IMR-90 (cell line): ENCODE data around the gene OSBPL9. TPM values are rescaled to one million over a fixed set of nuclear protein-coding genes. Genes with fewer than 3 reads are reported as not detected.

Experiments
- ATAC-seq: fragments of 200-7000 bp; cut with Tn5 transposase; 2 replicates; pipeline ENCODE4 v1.9.1; 2020; ENCODE audit warnings: low read depth, mild to moderate bottlenecking, moderate library complexity
- BruUV-seq: library from RNA; stranded (reverse); fragments of 400-500 nt; replicated peaks from 2 replicates; lab custom pipeline; 2021; lab: Mats Ljungman, UMichigan
- CTCF ChIA-PET: fragments of 300-600 bp; formaldehyde crosslinking; extraction: SDS; loops from one replicate; lab custom pipeline; 2021; ENCODE audit warnings: antibody characterized with exemption; lab: Yijun Ruan, JAX
- POLR2A ChIA-PET: fragments of 300-600 bp; sonication (Branson Sonifier 250); formaldehyde crosslinking; loops from one replicate; lab custom pipeline; 2022; ENCODE audit warnings: antibody characterized with exemption; ENCODE audit not compliant: unreplicated experiment; lab: Charles Lee
- DNase-seq: peaks from one replicate; pipeline ENCODE4 v3.0.0; 2013
- H2AFZ ChIP-seq: replicated peaks from 2 replicates; pipeline ENCODE3; 2013; ENCODE audit warnings: low read length, mild to moderate bottlenecking; ENCODE audit not compliant: poor library complexity
- H2AK5ac ChIP-seq: 2 replicates; pipeline ENCODE4 v1.6.1; 2013; ENCODE audit warnings: low read depth, low read length, inconsistent platforms
- H2AK9ac ChIP-seq: replicated peaks from 2 replicates; pipeline ENCODE3; 2013; ENCODE audit warnings: mild to moderate bottlenecking, low read depth, low read length, moderate library complexity; ENCODE audit not compliant: poor library complexity
- H2BK120ac ChIP-seq: 2 replicates; pipeline ENCODE4 v1.6.1; 2013; ENCODE audit warnings: low read depth, low read length, inconsistent platforms
- H2BK15ac ChIP-seq: 3 replicates; pipeline ENCODE4 v1.6.1; 2013; ENCODE audit warnings: low read depth, low read length, inconsistent platforms
- H2BK20ac ChIP-seq: 2 replicates; pipeline ENCODE4 v1.6.1; 2013; ENCODE audit warnings: low read depth, mild to moderate bottlenecking, inconsistent platforms, low read length, moderate library complexity
- H2BK5ac ChIP-seq: 2 replicates; pipeline ENCODE4 v1.6.1; 2013; ENCODE audit warnings: mild to moderate bottlenecking, low read depth, low read length, inconsistent platforms; ENCODE audit not compliant: poor library complexity, severe bottlenecking
- H3K14ac ChIP-seq: replicated peaks from 2 replicates; pipeline ENCODE4 v1.6.1; 2013; ENCODE audit warnings: low read depth, low read length, inconsistent platforms
- H3K18ac ChIP-seq: 2 replicates; pipeline ENCODE4 v1.6.1; 2013; ENCODE audit warnings: low read depth, low read length, control low read depth
- H3K23ac ChIP-seq: 2 replicates; pipeline ENCODE4 v1.6.1; 2013; ENCODE audit warnings: low read depth, low read length, inconsistent platforms
- H3K27ac ChIP-seq: 2 replicates; pipeline ENCODE4 v1.5.1; 2013; ENCODE audit warnings: mild to moderate bottlenecking, control low read depth, low read length; ENCODE audit not compliant: insufficient read depth
- H3K27me3 ChIP-seq: 2 replicates; pipeline ENCODE4 v1.6.1; 2013; ENCODE audit warnings: low read length; ENCODE audit not compliant: control insufficient read depth, insufficient read depth
- H3K36me3 ChIP-seq: 2 replicates; pipeline ENCODE4 v1.6.1; 2013; ENCODE audit warnings: low read length, mixed read lengths; ENCODE audit not compliant: control insufficient read depth, insufficient read depth
- H3K4ac ChIP-seq: 2 replicates; pipeline ENCODE4 v1.6.1; 2013; ENCODE audit warnings: low read depth, low read length, inconsistent platforms
- H3K4me1 ChIP-seq: 2 replicates; pipeline ENCODE4 v1.6.1; 2013; ENCODE audit warnings: low read length, mixed read lengths; ENCODE audit not compliant: control insufficient read depth, insufficient read depth
- H3K4me2 ChIP-seq: 2 replicates; pipeline ENCODE4 v1.6.1; 2013; ENCODE audit warnings: low read depth, mild to moderate bottlenecking, control low read depth, low read length, moderate library complexity
- H3K4me3 ChIP-seq: 2 replicates; pipeline ENCODE4 v1.5.1; 2013; ENCODE audit warnings: low read depth, mild to moderate bottlenecking, control low read depth, low read length, moderate library complexity; ENCODE audit not compliant: insufficient read depth
- H3K56ac ChIP-seq: 2 replicates; pipeline ENCODE4 v1.6.1; 2013; ENCODE audit warnings: low read length, inconsistent platforms; ENCODE audit not compliant: insufficient read depth; ENCODE audit errors: extremely low read depth
- H3K79me1 ChIP-seq, 2 experiments: 2 replicates each; pipeline ENCODE4 v1.6.1; 2013; ENCODE audit warnings: low read length in 2 of 2, inconsistent platforms in 1 of 2, low read depth in 1 of 2
- H3K9ac ChIP-seq: 2 replicates; pipeline ENCODE4 v1.6.1; 2013; ENCODE audit warnings: low read depth, low read length, control low read depth
- H3K9me1 ChIP-seq: 2 replicates; pipeline ENCODE4 v1.6.1; 2013; ENCODE audit warnings: low read length, inconsistent platforms; ENCODE audit not compliant: insufficient read depth
- H3K9me3 ChIP-seq: 2 replicates; pipeline ENCODE4 v1.6.1; 2013; ENCODE audit warnings: low read length; ENCODE audit not compliant: control insufficient read depth, insufficient read depth
- H4K20me1 ChIP-seq: 2 replicates; pipeline ENCODE4 v1.6.1; 2013; ENCODE audit warnings: low read length, inconsistent platforms; ENCODE audit not compliant: insufficient read depth
- H4K5ac ChIP-seq: 2 replicates; pipeline ENCODE4 v1.6.1; 2013; ENCODE audit warnings: mild to moderate bottlenecking, low read depth, low read length, control low read depth
- H4K8ac ChIP-seq, 2 experiments: 2 replicates each; pipeline ENCODE4 v1.6.1; 2013; ENCODE audit warnings: low read depth in 2 of 2, low read length in 2 of 2, control low read depth in 1 of 2, inconsistent platforms in 1 of 2
- H4K91ac ChIP-seq: 2 replicates; pipeline ENCODE4 v1.6.1; 2013; ENCODE audit warnings: low read depth, low read length, inconsistent platforms; ENCODE audit not compliant: insufficient read depth
- BHLHE40 ChIP-seq: fragments of 150-350 bp; IDR thresholded peaks from 2 replicates; pipeline ENCODE4 v1.6.1; 2016; ENCODE audit warnings: mild to moderate bottlenecking, low read depth, low read length
- CEBPB ChIP-seq: IDR thresholded peaks from 2 replicates; pipeline ENCODE4 v1.6.1; 2012; ENCODE audit warnings: low read depth, low read length, improper control_type of control experiment
- CHD1 ChIP-seq: IDR thresholded peaks from 2 replicates; pipeline ENCODE4 v1.6.1; 2012; ENCODE audit warnings: low read depth, low read length, improper control_type of control experiment
- CTCF ChIP-seq: conservative IDR thresholded peaks from 2 replicates; pipeline ENCODE4 v1.5.1; 2012; ENCODE audit warnings: mild to moderate bottlenecking, low read depth, low read length, improper control_type of control experiment
- FOS ChIP-seq: fragments of 150-350 bp; IDR thresholded peaks from 2 replicates; pipeline ENCODE4 v1.6.1; 2016; ENCODE audit warnings: low read depth, low read length
- MAFK ChIP-seq: IDR thresholded peaks from 2 replicates; pipeline ENCODE4 v1.6.1; 2012; ENCODE audit warnings: low read depth, low read length, improper control_type of control experiment
- POLR2A ChIP-seq: IDR thresholded peaks from 2 replicates; pipeline ENCODE4 v1.6.1; 2012; ENCODE audit warnings: mild to moderate bottlenecking, low read depth, low read length
- RAD21 ChIP-seq: IDR thresholded peaks from 2 replicates; pipeline ENCODE4 v1.6.1; 2012; ENCODE audit warnings: low read length, improper control_type of control experiment
- RCOR1 ChIP-seq: IDR thresholded peaks from 2 replicates; pipeline ENCODE4 v1.6.1; 2012; ENCODE audit warnings: mild to moderate bottlenecking, low read length, improper control_type of control experiment; ENCODE audit not compliant: insufficient replicate concordance
- WGBS, 2 experiments: methylation state at CpG; one replicate each; pipeline versions ENCODE4 v1.1.5 to v1.1.7; 2013; ENCODE audit warnings: missing lambda C conversion rate in 2 of 2; ENCODE audit not compliant: insufficient read length in 1 of 2; ENCODE audit errors: extremely low coverage in 2 of 2; 5-methylcytosine and 5-hydroxymethylcytosine counted together
- dilution Hi-C: fragments of 300-500 bp; cut with HindIII; formaldehyde crosslinking; loops from one replicate; pipeline ENCODE4 v1.14.3; 2018; ENCODE audit warnings: low sequenced_read_pairs; ENCODE audit not compliant: unreplicated experiment
- in situ Hi-C: fragments of 300-500 bp; cut with MboI; formaldehyde crosslinking; loops from 3 replicates; pipeline ENCODE4 v1.14.3; 2019; ENCODE audit warnings: low sequenced_read_pairs, inconsistent platforms, mixed read lengths
- intact Hi-C: fragments of 100-400 bp; cut with micrococcal nuclease; formaldehyde crosslinking; loops from 2 replicates; pipeline ENCODE4 v1.10.0; 2022
- polyA plus RNA-seq, 3 experiments: library from polyadenylated mRNA; depleted of rRNA; stranded (reverse); fragments of >200 nt; gene quantifications; 2 replicates each; pipeline ENCODE4 v1.2.3, GENCODE V29; 2012; ENCODE audit warnings: low replicate concordance in 1 of 3
- total RNA-seq: library from RNA; depleted of rRNA; stranded (reverse); fragments of >200 nt; gene quantifications from 2 replicates; pipeline ENCODE4 v1.2.3, GENCODE V29; 2012
- TF ChIP-seq, protein P1 (sequence below): fragments of 150-350 bp; IDR thresholded peaks from 2 replicates; pipeline ENCODE4 v1.6.1; 2017; ENCODE audit warnings: mild to moderate bottlenecking, antibody characterized with exemption, low read length, low read depth
- TF ChIP-seq, protein P2 (sequence below): fragments of 150-350 bp; IDR thresholded peaks from 2 replicates; pipeline ENCODE4 v1.6.1; 2016; ENCODE audit warnings: low read depth, mild to moderate bottlenecking, low read length, moderate library complexity, borderline replicate concordance

The OSBPL9 gene
- total and polyA plus RNA-seq, 2 of the 4 experiments (the other 2 are of a cell fraction), result 51.4 to 127 TPM

GRCh38 chr1:51636764-51637522 lies 20.1 kb downstream of the OSBPL9 start:
- POLR2A ChIA-PET, result no interaction called here

More at GRCh38 chr1:51636764-51637522, 20.1 kb downstream of the OSBPL9 start:
- peaks cover 5% of the 10 kb centered on the region for H3K9me1 ChIP-seq
- TF ChIP-seq CTCF (no peak), BHLHE40 (peak; percentile 99), RCOR1 (peak; percentile 87), CHD1 (no peak), MAFK (no peak), FOS (peak; percentile 77), RAD21 (peak; percentile 30), CEBPB (peak; percentile 34; the same call in 1 of the 2 replicates), POLR2A (peak; percentile 16; the same call in 1 of the 2 replicates)
- TF ChIP-seq, protein P1, sequence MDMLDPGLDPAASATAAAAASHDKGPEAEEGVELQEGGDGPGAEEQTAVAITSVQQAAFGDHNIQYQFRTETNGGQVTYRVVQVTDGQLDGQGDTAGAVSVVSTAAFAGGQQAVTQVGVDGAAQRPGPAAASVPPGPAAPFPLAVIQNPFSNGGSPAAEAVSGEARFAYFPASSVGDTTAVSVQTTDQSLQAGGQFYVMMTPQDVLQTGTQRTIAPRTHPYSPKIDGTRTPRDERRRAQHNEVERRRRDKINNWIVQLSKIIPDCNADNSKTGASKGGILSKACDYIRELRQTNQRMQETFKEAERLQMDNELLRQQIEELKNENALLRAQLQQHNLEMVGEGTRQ, result peak; percentile 67; the same call in 1 of the 2 replicates
- TF ChIP-seq, protein P2, sequence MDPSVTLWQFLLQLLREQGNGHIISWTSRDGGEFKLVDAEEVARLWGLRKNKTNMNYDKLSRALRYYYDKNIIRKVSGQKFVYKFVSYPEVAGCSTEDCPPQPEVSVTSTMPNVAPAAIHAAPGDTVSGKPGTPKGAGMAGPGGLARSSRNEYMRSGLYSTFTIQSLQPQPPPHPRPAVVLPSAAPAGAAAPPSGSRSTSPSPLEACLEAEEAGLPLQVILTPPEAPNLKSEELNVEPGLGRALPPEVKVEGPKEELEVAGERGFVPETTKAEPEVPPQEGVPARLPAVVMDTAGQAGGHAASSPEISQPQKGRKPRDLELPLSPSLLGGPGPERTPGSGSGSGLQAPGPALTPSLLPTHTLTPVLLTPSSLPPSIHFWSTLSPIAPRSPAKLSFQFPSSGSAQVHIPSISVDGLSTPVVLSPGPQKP, result no peak
- no peaks in the 10 kb centered on the region for H3K36me3 ChIP-seq
- ATAC-seq (peak; percentile 97), DNase-seq (peak; percentile 91)
- peak overlapping the region; percentile 55; the same call in 1 of the 2 replicates for H4K5ac ChIP-seq
- H3K27ac ChIP-seq, result no peak overlapping the region; the same call in none of the 2 replicates
- dilution Hi-C loops, result no loop called here
- peak overlapping the region; percentile 64; the same call in 1 of the 2 replicates for H4K91ac ChIP-seq
- peak overlapping the region; percentile 87 for H2BK120ac ChIP-seq
- intact Hi-C loops, result loop anchor here (10.0 kb wide), 1 partner anchor 368 kb away; no protein-coding TSS in a partner anchor
- H2BK20ac ChIP-seq, result peak overlapping the region; percentile 90
- H3K14ac ChIP-seq, result 0 out of 2 replicates have a peak overlapping the region, but pooled peaks have one; percentile 34
- in situ Hi-C loops, result no loop called here
- H4K20me1 ChIP-seq, result peaks cover 3% of the 10 kb centered on the region; the same call in 1 of the 2 replicates
- H2AK9ac ChIP-seq, result no peak overlapping the region
- no peaks in the 10 kb centered on the region for H3K9me3 ChIP-seq
- H2AK5ac ChIP-seq, result peak overlapping the region; percentile 23; the same call in 1 of the 2 replicates
- H3K4me1 ChIP-seq, result peaks cover 9% of the 10 kb centered on the region; the same call in 1 of the 2 replicates
- H3K18ac ChIP-seq, result peak overlapping the region; percentile 66; the same call in 1 of the 2 replicates
- H3K56ac ChIP-seq, result no peak overlapping the region
- peak overlapping the region; percentile 71 for H3K4ac ChIP-seq
- H3K79me1 ChIP-seq, result peaks cover 39 to 70% of the 10 kb centered on the region in 2 experiments
- H3K4me3 ChIP-seq, result no peak overlapping the region
- H3K23ac ChIP-seq, result peak overlapping the region; percentile 33; the same call in 1 of the 2 replicates
- H2BK5ac ChIP-seq, result peak overlapping the region; percentile 89
- H3K9ac ChIP-seq, result no peak overlapping the region
- CTCF ChIA-PET, result no interaction called here
- no peaks in the 10 kb centered on the region for H3K27me3 ChIP-seq
- no TSS peak for BruUV-seq
- H4K8ac ChIP-seq, result peak overlapping the region in 1 of 2 experiments; percentile 33; a peak in 2 of 4 replicates
- peak overlapping the region; percentile 27; the same call in 1 of the 2 replicates for H3K4me2 ChIP-seq
- 0% methylated on average over 1 of the region's 6 CpGs; no CpG with 5 or more reads in 1 of the 2 experiments for WGBS, 2 experiments
- H2BK15ac ChIP-seq, result peak overlapping the region; percentile 57; the same call in 2 of the 3 replicates
- H2AFZ ChIP-seq, result no peak overlapping the region
